GM18526 (cell line): ENCODE results near the gene CCSER2.

Experiments
- POLR2A ChIP-seq: IDR thresholded peaks from 3 replicates; pipeline ENCODE4 v1.6.1; 2011; ENCODE audit not compliant: insufficient read length; ENCODE audit errors: extremely low read depth

Gene CCSER2

GRCh38 chr10:84552478-84552877, 224.1 kb downstream of the CCSER2 start:
- no peak for TF ChIP-seq POLR2A

- no peak for TF ChIP-seq POLR2A
Observed at GRCh38 chr10:84562592-84562991, 234.2 kb downstream of the CCSER2 start.

GRCh38 chr10:84563355-84563754, 235.0 kb downstream of the CCSER2 start:
- no peak for TF ChIP-seq POLR2A

- TF ChIP-seq POLR2A, result no peak
Observed at GRCh38 chr10:84563868-84564267, 235.5 kb downstream of the CCSER2 start.

- TF ChIP-seq POLR2A, result no peak
Observed at GRCh38 chr10:84565881-84566582, 237.6 kb downstream of the CCSER2 start.

GRCh38 chr10:84567133-84567532, 238.7 kb downstream of the CCSER2 start:
- TF ChIP-seq POLR2A, result no peak
